ENCODE results near the gene SERGEF. TPM values are rescaled to one million over a fixed set of nuclear protein-coding genes. Genes with fewer than 3 reads are reported as not detected.

The SERGEF gene
- total RNA-seq, 2 donors from 2014 or later = 26.7 to 42.1 TPM

- Mint-ChIP-seq H3K4me1 (no peaks in the 10 kb centered on the region), H3K27ac (no peak overlapping the region), H3K9me3 (peaks cover 2% of the 10 kb centered on the region), H3K27me3 (ENCODE audit: insufficient read depth) (peaks cover 44% of the 10 kb centered on the region), H3K36me3 (ENCODE audit: low read depth) (no peaks in the 10 kb centered on the region), H3K4me3 (no peak overlapping the region)
- Histone ChIP-seq H3K27me3 (ENCODE audit: control insufficient read depth, insufficient read depth, low read length, poor library complexity, severe bottlenecking) (peaks cover 24% of the 10 kb centered on the region), H3K9me3 (ENCODE audit: control insufficient read depth, low read length) (no peaks in the 10 kb centered on the region), H3K4me3 (ENCODE audit: low read length) (no peak overlapping the region), H3K27ac (ENCODE audit: low read depth, low read length) (no peak overlapping the region), H3K4me1 (ENCODE audit: control insufficient read depth, insufficient read depth, low read length) (peaks cover 6% of the 10 kb centered on the region), H3K36me3 (ENCODE audit: control insufficient read depth, insufficient read depth, low read length) (no peaks in the 10 kb centered on the region), H3K9ac (ENCODE audit: extremely low read depth, low read length, poor library complexity, severe bottlenecking) (no peak overlapping the region)
- DNase-seq = no peak
- WGBS, 2 experiments (ENCODE audit: insufficient coverage in 1 of 2, insufficient read length in 1 of 2) = 89% methylated on average over 10 of the region's 10 CpGs; no CpG with 5 or more reads in 1 of the 2 experiments
- no peak for TF ChIP-seq CTCF (conservative IDR thresholded peaks at IDR 0.05)
Observed at GRCh38 chr11:17741487-17741886, 271.4 kb downstream of the SERGEF start.

GRCh38 chr11:17740649-17741235, 272.1 kb downstream of the SERGEF start:
- no peak for TF ChIP-seq CTCF (conservative IDR thresholded peaks at IDR 0.05)
- Mint-ChIP-seq H3K4me1 (no peaks in the 10 kb centered on the region), H3K27ac (no peak overlapping the region), H3K36me3 (ENCODE audit: low read depth) (no peaks in the 10 kb centered on the region), H3K4me3 (no peak overlapping the region), H3K27me3 (ENCODE audit: insufficient read depth) (peaks cover 48% of the 10 kb centered on the region), H3K9me3 (peaks cover 5% of the 10 kb centered on the region)
- H3K4me1 ChIP-seq (ENCODE audit: control insufficient read depth, insufficient read depth, low read length) = peaks cover 6% of the 10 kb centered on the region
- H3K9ac ChIP-seq (ENCODE audit: extremely low read depth, low read length, poor library complexity, severe bottlenecking) = no peak overlapping the region
- 88 to 100% methylated on average over 2 to 7 of the region's 7 CpGs for WGBS, 2 experiments (ENCODE audit: insufficient coverage in 1 of 2, insufficient read length in 1 of 2)
- DNase-seq = no peak
- no peaks in the 10 kb centered on the region for H3K9me3 ChIP-seq (ENCODE audit: control insufficient read depth, low read length)
- H3K27ac ChIP-seq (ENCODE audit: low read depth, low read length) = no peak overlapping the region
- H3K4me3 ChIP-seq (ENCODE audit: low read length) = no peak overlapping the region
- H3K36me3 ChIP-seq (ENCODE audit: control insufficient read depth, insufficient read depth, low read length) = no peaks in the 10 kb centered on the region
- peaks cover 31% of the 10 kb centered on the region for H3K27me3 ChIP-seq (ENCODE audit: control insufficient read depth, insufficient read depth, low read length, poor library complexity, severe bottlenecking)

- Mint-ChIP-seq H3K4me1 (no peaks in the 10 kb centered on the region), H3K36me3 (ENCODE audit: low read depth) (no peaks in the 10 kb centered on the region), H3K27me3 (ENCODE audit: insufficient read depth) (peaks cover 55% of the 10 kb centered on the region), H3K27ac (no peak overlapping the region), H3K4me3 (no peak overlapping the region), H3K9me3 (peaks cover 5% of the 10 kb centered on the region)
- H3K4me3 ChIP-seq (ENCODE audit: low read length) = no peak overlapping the region
- peaks cover 39% of the 10 kb centered on the region for H3K27me3 ChIP-seq (ENCODE audit: control insufficient read depth, insufficient read depth, low read length, poor library complexity, severe bottlenecking)
- no peak for TF ChIP-seq CTCF (conservative IDR thresholded peaks at IDR 0.05)
- H3K9ac ChIP-seq (ENCODE audit: extremely low read depth, low read length, poor library complexity, severe bottlenecking) = no peak overlapping the region
- DNase-seq = peak; percentile 51
- WGBS, 2 experiments (ENCODE audit: insufficient coverage in 1 of 2, insufficient read length in 1 of 2) = 80 to 92% methylated on average over 4 to 6 of the region's 6 CpGs
- H3K4me1 ChIP-seq (ENCODE audit: control insufficient read depth, insufficient read depth, low read length) = peaks cover 6% of the 10 kb centered on the region
- H3K36me3 ChIP-seq (ENCODE audit: control insufficient read depth, insufficient read depth, low read length) = no peaks in the 10 kb centered on the region
- no peak overlapping the region for H3K27ac ChIP-seq (ENCODE audit: low read depth, low read length)
- no peaks in the 10 kb centered on the region for H3K9me3 ChIP-seq (ENCODE audit: control insufficient read depth, low read length)
Observed at GRCh38 chr11:17739945-17740338, 272.9 kb downstream of the SERGEF start.
